ENCODE measurements around the gene ANO4. TPM values are rescaled to one million over a fixed set of nuclear protein-coding genes. Genes with fewer than 3 reads are reported as not detected.

ANO4 gene
- total RNA-seq, 1 donor from 2014 or later: 0.74 TPM

- TF ChIP-seq POLR2AphosphoS5 (IDR thresholded peaks at IDR 0.05; ENCODE audit: insufficient read depth in 1 of 2, low read depth in 1 of 2) (no peak), POLR2A (IDR thresholded peaks at IDR 0.05) (no peak)
- TF ChIP-seq, protein P1, sequence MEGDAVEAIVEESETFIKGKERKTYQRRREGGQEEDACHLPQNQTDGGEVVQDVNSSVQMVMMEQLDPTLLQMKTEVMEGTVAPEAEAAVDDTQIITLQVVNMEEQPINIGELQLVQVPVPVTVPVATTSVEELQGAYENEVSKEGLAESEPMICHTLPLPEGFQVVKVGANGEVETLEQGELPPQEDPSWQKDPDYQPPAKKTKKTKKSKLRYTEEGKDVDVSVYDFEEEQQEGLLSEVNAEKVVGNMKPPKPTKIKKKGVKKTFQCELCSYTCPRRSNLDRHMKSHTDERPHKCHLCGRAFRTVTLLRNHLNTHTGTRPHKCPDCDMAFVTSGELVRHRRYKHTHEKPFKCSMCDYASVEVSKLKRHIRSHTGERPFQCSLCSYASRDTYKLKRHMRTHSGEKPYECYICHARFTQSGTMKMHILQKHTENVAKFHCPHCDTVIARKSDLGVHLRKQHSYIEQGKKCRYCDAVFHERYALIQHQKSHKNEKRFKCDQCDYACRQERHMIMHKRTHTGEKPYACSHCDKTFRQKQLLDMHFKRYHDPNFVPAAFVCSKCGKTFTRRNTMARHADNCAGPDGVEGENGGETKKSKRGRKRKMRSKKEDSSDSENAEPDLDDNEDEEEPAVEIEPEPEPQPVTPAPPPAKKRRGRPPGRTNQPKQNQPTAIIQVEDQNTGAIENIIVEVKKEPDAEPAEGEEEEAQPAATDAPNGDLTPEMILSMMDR (IDR thresholded peaks at IDR 0.05): no peak
- no peak for DNase-seq (ENCODE audit: extremely low spot score in 2 of 2)
- intact Hi-C loops (cut with DNase I): no loop called here
- no peaks in the 10 kb centered on the region for H3K36me3 ChIP-seq
- H3K9me3 ChIP-seq: no peaks in the 10 kb centered on the region
- H3K27me3 ChIP-seq: no peaks in the 10 kb centered on the region
- no peak overlapping the region for H3K27ac ChIP-seq
- no peak overlapping the region for H3K4me3 ChIP-seq
- H3K4me1 ChIP-seq: no peaks in the 10 kb centered on the region
Measured at GRCh38 chr12:100758083-100758482, 36.5 kb upstream of the ANO4 start.

DNA sequence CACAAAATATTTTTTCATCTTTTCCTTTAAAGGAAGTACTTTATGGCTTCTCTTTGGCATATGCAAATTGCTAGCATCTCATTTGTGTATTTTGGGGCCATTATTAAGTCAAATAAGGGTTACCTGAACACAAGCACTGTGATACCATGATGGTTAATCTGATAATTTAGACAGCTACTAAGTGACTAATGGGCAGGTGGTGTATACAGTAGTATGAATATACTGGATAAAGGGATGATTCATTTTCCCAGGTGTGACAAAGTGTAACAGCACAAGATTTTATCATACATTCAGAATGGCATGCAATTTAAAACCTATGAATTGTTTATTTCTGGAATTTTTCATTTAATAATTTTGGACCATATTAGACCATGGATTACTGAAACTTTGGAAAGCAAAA is 27.2 kb upstream of the ANO4 start:
- no peaks in the 10 kb centered on the region for H3K4me1 ChIP-seq
- TF ChIP-seq, protein P1 (IDR thresholded peaks at IDR 0.05): no peak
- TF ChIP-seq POLR2AphosphoS5 (IDR thresholded peaks at IDR 0.05; ENCODE audit: insufficient read depth in 1 of 2, low read depth in 1 of 2) (no peak), POLR2A (IDR thresholded peaks at IDR 0.05) (no peak)
- H3K27me3 ChIP-seq: no peaks in the 10 kb centered on the region
- intact Hi-C loops (cut with DNase I): no loop called here
- no peak overlapping the region for H3K4me3 ChIP-seq
- no peaks in the 10 kb centered on the region for H3K9me3 ChIP-seq
- H3K36me3 ChIP-seq: no peaks in the 10 kb centered on the region
- H3K27ac ChIP-seq: no peak overlapping the region
- no peak for DNase-seq (ENCODE audit: extremely low spot score in 2 of 2)

DNA sequence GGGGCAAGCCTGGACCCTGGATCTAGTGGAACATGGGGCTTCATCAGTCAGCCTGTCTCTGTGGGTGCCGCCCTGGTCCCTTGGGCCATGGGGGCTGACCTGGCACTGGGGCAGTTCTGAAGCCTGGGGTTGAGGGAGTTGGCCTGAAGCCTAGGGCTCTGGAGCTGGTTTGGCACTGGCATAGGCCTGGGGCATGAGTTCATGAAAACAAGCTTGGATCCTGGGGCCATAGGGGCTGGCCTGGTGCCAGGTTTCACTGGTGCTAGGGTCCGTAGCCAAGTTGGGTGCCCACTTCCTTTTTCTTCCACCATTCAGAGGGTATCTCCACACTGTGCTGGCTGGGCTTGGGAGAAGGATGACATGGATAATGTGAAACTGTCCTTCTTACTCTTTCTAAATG is 26.6 kb upstream of the ANO4 start:
- H3K4me1 ChIP-seq: no peaks in the 10 kb centered on the region
- H3K9me3 ChIP-seq: no peaks in the 10 kb centered on the region
- H3K27me3 ChIP-seq: no peaks in the 10 kb centered on the region
- DNase-seq (ENCODE audit: extremely low spot score in 2 of 2): no peak
- intact Hi-C loops (cut with DNase I): no loop called here
- no peak overlapping the region for H3K4me3 ChIP-seq
- TF ChIP-seq, protein P1 (IDR thresholded peaks at IDR 0.05): no peak
- no peak for TF ChIP-seq POLR2AphosphoS5 (IDR thresholded peaks at IDR 0.05; ENCODE audit: insufficient read depth in 1 of 2, low read depth in 1 of 2)
- no peak for TF ChIP-seq POLR2A (IDR thresholded peaks at IDR 0.05)
- H3K27ac ChIP-seq: no peak overlapping the region
- H3K36me3 ChIP-seq: no peaks in the 10 kb centered on the region

- Histone ChIP-seq H3K27me3 (no peaks in the 10 kb centered on the region), H3K27ac (no peak overlapping the region), H3K36me3 (no peaks in the 10 kb centered on the region), H3K9me3 (no peaks in the 10 kb centered on the region), H3K4me1 (no peaks in the 10 kb centered on the region), H3K4me3 (no peak overlapping the region)
- no peak for TF ChIP-seq POLR2A (IDR thresholded peaks at IDR 0.05)
- no peak for TF ChIP-seq POLR2AphosphoS5 (IDR thresholded peaks at IDR 0.05; ENCODE audit: insufficient read depth in 1 of 2, low read depth in 1 of 2)
- TF ChIP-seq, protein P1 (IDR thresholded peaks at IDR 0.05): no peak
- no peak for DNase-seq (ENCODE audit: extremely low spot score in 2 of 2)
- intact Hi-C loops (cut with DNase I): no loop called here
Measured at GRCh38 chr12:100778967-100779590, 15.5 kb upstream of the ANO4 start.

- H3K27me3 ChIP-seq: no peaks in the 10 kb centered on the region
- TF ChIP-seq POLR2A (IDR thresholded peaks at IDR 0.05) (no peak), POLR2AphosphoS5 (IDR thresholded peaks at IDR 0.05; ENCODE audit: insufficient read depth in 1 of 2, low read depth in 1 of 2) (no peak)
- TF ChIP-seq, protein P1 (IDR thresholded peaks at IDR 0.05): no peak
- H3K4me3 ChIP-seq: no peak overlapping the region
- intact Hi-C loops (cut with DNase I): no loop called here
- H3K36me3 ChIP-seq: no peaks in the 10 kb centered on the region
- H3K9me3 ChIP-seq: no peaks in the 10 kb centered on the region
- H3K4me1 ChIP-seq: no peaks in the 10 kb centered on the region
- DNase-seq (ENCODE audit: extremely low spot score in 2 of 2): no peak
- no peak overlapping the region for H3K27ac ChIP-seq
Measured at GRCh38 chr12:100789146-100789545, 5.4 kb upstream of the ANO4 start.
